Coronary artery (tissue), 2 donors: ENCODE data around the gene MAD1L1.
A peak's percentile ranks its signal among the peaks of the same experiment; 100 is the strongest.

Source experiments
- DNase-seq: peaks from one replicate; pipeline ENCODE4 v3.0.0-alpha.2; 2017; ENCODE audit warnings: low spot score
- H3K27ac ChIP-seq, 2 donors: fragments of 200-600 bp; sonication (generic); one replicate each; pipeline ENCODE4 v1.5.1; 2016 to 2019
- H3K4me3 ChIP-seq: fragments of 200-600 bp; sonication (generic); 2 replicates; pipeline ENCODE4 v1.5.1; 2016; ENCODE audit warnings: mild to moderate bottlenecking, moderate library complexity
- TF ChIP-seq, protein P1 (sequence below): fragments of 200-600 bp; sonication (generic); IDR thresholded peaks from one replicate; pipeline ENCODE4 v1.5.1; 2019; ENCODE audit warnings: antibody characterized with exemption

The MAD1L1 gene

DNA sequence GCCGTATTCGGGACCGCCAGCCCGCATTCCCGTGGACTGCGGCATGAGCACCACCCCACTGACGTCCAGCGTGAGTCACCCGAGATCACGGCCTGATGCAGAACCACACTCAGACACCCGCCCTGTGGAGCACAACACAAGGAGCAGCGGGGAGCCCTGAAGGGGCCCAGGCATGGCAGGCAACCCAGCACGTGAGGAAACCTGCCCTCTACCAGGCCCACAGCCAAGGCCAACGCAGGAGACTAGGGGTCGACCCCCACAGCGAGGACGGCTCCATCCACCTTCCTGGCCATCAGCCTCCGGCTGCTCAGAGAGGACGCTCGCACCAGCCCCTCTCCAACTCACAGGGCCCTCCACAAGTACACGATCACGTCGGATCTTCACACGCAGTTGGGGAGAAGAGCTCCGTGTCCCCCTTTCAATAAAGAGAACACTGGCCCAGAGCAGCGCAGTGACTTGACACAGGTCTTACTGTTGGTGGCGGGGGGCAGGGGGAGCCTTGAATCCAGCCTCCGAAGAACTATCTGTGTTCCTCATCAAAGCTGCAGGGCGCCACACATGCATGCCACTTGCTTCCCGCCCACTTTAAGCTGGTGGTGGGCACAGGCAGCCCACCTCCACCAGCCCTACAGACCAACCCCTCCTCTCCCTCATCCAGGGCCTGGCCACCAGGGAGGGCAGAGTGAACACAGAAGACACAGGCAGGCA is 22.0 kb downstream of the MAD1L1 start:
- TF ChIP-seq, protein P1, sequence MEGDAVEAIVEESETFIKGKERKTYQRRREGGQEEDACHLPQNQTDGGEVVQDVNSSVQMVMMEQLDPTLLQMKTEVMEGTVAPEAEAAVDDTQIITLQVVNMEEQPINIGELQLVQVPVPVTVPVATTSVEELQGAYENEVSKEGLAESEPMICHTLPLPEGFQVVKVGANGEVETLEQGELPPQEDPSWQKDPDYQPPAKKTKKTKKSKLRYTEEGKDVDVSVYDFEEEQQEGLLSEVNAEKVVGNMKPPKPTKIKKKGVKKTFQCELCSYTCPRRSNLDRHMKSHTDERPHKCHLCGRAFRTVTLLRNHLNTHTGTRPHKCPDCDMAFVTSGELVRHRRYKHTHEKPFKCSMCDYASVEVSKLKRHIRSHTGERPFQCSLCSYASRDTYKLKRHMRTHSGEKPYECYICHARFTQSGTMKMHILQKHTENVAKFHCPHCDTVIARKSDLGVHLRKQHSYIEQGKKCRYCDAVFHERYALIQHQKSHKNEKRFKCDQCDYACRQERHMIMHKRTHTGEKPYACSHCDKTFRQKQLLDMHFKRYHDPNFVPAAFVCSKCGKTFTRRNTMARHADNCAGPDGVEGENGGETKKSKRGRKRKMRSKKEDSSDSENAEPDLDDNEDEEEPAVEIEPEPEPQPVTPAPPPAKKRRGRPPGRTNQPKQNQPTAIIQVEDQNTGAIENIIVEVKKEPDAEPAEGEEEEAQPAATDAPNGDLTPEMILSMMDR: no peak
- no peak for DNase-seq
- no peak overlapping the region for H3K27ac ChIP-seq

DNA sequence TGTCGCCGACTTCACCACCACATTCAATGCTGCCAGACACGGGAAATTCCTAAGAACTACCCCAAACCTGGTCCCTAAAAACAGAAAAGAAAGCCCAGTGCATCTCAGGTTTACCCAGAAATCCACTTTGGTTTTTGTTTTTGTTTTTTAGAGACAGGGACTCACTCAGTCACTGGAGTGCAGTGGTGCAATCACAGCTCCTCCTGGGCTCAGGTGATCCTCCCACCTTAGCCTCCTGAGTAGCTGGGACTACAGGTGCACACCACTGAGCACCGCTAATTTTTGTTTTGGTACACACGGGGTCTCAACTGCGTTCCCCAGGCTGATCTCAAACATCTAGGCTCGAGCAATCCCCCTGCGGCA is 22.8 kb downstream of the MAD1L1 start:
- Histone ChIP-seq H3K27ac (no peak overlapping the region), H3K4me3 (no peak overlapping the region)
- no peak for DNase-seq
- TF ChIP-seq, protein P1: no peak

More for the DNA sequence above, 22.0 kb downstream of the MAD1L1 start:
- H3K4me3 ChIP-seq: no peak overlapping the region

DNA sequence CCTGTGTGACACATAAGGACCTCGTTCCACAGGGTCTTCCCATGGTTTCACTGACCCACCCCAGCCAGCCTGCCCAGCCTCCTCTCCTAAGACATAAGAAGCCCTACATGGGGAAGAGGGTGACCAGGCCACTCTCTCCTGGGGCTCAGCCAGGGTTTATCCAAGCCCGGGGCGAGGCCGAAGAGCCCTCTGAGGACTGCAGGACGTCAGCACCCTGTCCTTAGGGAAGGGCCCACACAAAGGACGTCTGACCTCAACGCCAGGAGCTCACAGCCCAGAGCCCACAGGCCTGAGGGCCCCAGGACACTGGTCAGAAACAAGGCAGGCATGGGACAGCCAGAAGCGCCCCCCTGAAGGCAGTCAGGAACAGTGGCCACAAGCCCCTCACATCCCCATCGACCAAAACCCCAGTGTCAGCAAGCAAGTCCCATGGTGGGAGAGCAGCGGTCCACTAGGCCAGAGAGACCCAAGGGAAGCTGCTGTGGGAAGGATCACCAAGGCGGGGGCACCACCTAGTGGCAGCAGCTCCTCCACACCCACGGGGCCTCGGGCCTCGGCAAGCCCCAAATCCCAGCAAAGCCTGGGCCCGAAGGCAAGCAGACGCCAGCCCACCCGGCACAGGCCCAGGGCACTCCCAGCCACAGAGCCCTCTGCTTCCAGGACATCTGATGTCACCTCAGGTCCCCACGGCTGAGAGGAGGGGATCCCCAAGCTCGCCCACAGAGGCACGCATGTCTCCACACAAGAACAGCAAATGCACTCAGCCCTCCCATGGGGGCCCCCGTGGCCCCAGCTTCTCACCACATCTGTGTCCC is 23.4 kb downstream of the MAD1L1 start:
- Histone ChIP-seq H3K4me3 (no peak overlapping the region), H3K27ac (no peak overlapping the region)
- no peak for DNase-seq
- TF ChIP-seq, protein P1: peak; percentile 34

DNA sequence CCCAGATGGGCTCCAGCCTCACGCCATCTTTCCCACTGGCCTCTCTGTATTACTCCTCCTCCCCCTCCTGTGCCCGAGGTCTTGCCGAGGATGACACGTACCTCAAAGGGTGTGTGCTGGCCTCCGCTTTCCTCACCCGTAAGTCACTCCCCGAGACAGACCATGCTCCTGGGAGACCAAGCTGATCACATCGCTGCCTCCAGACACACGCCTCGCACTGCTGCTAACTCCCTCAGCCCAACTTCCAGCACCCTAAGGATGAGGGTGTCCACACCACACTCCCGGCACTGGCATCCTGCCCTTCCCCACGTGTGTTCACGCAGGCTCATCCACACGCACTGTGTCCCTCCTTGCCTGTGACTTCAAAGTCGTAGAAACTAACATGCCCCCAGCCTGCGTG is 24.0 kb downstream of the MAD1L1 start:
- Histone ChIP-seq H3K4me3 (no peak overlapping the region), H3K27ac (no peak overlapping the region)
- DNase-seq: no peak
- TF ChIP-seq, protein P1: no peak

DNA sequence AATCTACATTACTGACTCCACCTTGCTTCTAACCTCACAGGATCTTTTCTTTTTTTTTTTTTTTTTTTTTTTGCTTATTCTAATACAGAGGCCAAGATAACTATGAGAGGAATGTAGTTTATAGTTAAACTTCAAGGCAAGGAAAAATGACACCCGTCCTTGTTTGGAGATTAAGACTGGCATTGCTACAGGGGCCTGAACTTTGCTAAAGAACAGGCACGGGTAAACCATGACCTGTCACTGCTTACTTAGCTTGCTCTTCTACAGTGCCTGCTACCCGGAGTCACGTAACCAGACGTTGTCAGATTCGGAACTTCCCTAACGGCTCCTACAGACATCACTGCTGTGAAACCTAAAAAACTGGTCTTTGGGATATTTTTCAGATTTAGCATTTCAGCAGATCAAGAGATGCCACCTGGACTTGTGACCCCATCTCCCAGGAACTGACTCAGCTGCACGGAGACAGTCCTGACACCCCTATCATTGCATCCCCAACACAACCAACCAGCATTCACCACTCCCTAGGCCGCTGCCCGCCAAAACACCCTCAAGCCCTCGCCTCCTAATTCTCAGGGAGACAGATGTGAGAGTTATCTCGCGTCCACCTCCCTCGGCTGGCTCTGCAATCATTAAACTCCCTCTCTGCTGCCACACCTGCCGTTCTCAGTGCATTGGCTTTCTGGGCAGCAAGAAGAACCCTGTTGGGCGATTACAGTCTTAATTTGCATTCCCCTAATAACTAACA is 27.5 kb downstream of the MAD1L1 start:
- Histone ChIP-seq H3K4me3 (no peak overlapping the region), H3K27ac (no peak overlapping the region)
- no peak for DNase-seq
- TF ChIP-seq, protein P1: no peak

DNA sequence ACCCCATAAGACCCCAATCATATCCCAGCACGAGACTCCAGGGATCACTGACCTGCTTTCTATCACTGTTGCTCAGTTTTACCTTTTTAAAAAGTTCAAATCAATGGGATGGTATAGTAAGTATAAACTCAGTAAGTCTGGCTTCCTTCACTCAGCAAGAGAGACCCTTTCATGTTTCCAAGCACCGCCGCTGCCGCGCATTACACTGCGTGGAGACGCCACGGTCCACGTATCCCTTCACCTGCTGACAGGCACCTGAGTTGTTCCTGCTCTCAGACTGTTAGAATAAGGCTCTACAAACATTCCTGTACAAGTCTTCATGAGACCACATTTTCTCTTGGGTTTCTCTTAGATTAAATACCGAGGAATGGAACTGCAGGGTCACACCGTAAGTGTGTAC is 28.3 kb downstream of the MAD1L1 start:
- H3K27ac ChIP-seq: no peak overlapping the region
- no peak for DNase-seq
- TF ChIP-seq, protein P1: no peak
- no peak overlapping the region for H3K4me3 ChIP-seq
